ENCODE measurements around the gene EPHB1.
A peak's percentile ranks its signal among the peaks of the same experiment; 100 is the strongest.

The EPHB1 gene

DNA sequence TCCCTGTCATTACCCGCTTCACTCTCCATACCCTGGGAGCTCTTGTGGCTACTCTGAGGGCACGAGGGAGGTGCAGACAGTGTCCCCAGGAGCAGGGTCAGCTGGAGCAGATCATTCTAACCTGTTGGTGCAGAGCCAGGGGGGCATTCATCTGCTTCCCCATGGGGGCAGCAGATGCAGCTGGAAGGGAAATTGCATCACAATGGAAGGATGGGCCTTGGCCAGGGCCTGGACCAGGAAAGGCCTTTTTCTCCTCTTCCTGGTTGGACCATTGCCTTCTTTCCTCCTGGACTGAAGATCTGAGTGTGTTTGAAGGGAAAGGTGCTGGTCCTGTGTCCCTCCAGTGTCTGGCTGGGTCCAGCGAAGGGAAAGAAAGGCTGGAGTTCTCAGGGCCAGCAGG, 55.7 kb downstream of the EPHB1 start:
- no peak for DNase-seq (ENCODE audit: low spot score)

DNA sequence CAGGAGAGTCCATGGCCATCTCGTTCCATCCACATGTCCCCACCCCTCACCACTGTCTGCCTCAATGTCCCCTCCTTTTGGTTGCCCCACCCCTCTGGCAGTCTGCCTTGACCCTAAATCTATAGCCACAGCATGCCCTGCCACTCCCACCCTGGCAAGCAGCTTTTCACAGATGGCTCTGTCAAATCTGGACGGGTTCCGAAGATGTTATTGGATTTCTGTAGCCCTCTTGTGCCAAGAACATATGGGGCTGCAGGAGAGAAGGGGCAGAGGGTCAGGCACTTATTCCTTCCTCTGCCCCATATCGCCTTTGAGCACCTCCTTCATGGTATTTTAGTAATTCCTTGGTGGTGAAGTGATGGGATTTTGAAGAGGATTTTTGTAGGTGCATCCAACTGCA, 57.1 kb downstream of the EPHB1 start:
- no peak for DNase-seq (ENCODE audit: low spot score)

DNA sequence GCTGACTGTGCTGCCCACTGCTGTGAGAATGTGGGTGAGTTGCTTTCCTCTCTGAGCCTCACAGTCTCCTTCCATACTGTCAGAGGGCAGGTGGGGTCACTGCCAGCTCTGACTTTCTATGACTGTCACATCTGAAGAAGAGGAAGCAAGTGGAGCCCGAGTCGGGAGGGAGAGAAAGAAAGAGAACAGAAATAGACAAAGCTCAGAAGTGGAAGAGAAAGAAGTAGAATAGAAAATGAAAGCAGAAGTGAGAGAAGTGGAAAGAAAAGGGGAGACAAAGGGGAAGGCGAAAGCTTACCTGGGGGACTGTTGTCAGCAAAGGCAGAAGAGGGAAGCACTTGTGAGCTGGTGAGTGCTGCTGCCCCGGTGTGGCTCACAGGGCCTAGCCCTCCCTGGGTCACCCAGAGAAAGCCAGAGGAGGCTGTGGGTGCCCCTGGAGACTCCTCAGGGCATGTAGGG, 57.9 kb downstream of the EPHB1 start:
- DNase-seq (ENCODE audit: low spot score): peak; percentile 43

DNA sequence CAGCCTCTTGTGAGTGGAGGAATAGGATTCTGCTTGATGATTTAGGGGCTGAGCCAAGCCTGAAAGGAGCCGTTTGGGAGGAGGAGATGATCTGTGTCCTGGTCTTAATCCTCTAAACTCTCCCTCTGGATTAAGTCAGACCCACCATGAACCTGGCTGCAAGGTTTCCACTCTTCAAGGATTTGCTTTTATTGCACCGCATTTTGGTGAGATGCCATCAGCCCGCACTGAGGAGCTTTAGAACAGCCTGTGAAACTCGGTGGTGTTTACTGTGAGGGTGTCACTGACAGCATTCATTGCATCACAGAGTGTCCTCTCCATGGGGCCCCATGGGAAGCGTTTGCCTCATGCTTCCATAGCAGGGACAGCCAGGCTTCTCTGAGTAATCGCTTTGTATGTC, 59.2 kb downstream of the EPHB1 start:
- no peak for DNase-seq (ENCODE audit: low spot score)

GRCh38 chr3:134857356-134857755, 62.3 kb downstream of the EPHB1 start:
- DNase-seq (ENCODE audit: low spot score): no peak

GRCh38 chr3:134857776-134858362, 62.8 kb downstream of the EPHB1 start:
- DNase-seq (ENCODE audit: low spot score): no peak

DNA sequence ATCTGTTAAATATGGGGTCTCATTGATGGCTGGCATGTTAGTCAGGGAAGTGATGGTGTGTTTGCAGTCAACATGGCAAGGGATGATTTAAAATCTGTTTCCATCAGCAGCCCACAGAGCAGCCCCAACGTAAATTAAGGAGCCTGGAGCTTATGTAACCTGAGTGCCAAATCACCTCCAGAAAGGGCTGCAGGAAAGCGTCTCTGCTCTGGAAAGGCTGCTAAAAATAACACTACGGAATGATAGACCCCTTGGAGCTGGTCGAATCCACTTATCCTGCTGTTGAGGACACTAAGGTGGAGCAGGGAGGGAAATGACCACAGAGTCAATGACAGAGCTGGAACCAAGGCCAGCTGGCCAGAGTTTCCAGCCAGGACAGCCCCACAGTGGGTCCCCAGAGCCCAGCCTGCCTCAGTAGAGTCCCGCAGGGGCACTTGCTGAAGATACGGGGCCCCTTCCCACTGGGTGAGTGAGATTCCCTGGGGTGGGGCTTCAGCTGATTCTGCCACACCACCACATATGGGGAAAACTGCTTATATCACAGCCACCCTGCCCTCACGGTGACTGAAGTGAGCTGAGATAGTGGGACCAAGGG, 63.5 kb downstream of the EPHB1 start:
- no peak for DNase-seq (ENCODE audit: low spot score)

DNA sequence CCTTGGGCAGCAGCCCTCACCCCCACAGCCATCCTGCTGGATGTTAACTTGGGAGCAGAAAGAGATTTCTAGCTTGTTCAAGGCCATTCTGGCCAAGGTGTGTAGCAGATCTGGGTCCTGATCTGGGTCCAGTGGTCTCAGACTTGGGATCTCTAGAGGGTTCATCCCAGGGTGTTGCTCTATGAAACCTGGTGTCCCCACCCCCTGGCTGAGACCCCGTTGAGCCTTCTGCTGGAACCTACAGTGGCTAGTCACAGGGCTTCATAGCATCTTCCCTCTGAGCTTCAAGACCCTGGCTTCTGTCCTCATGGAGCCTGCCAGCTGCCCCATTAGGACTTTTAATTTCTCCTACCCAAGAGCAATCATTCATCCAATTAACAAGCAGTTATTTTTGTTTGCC, 64.3 kb downstream of the EPHB1 start:
- DNase-seq (ENCODE audit: low spot score): no peak

- no peak for DNase-seq (ENCODE audit: low spot score)
Measured at GRCh38 chr3:134860141-134860540, 65.1 kb downstream of the EPHB1 start.

DNA sequence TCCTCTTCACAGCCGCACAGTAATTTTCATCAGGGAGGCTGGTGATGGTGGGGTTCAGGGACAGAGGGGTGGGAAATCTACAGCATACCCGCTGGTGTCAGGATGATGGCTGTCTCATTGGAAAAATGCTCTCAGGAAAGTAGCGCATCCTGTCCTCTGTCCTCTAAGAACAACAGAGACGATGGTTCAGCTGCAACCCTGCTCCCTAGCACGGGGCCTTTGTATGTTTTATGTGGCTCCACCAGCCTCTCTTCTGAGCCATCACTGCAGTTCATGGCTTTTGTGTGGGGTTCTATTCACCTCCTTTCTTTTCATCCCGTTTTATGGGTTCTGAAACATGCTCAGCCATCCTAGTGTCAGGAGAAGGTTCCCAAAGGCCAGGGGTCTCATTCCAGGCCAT, 68.9 kb downstream of the EPHB1 start:
- no peak for DNase-seq (ENCODE audit: low spot score)

DNA sequence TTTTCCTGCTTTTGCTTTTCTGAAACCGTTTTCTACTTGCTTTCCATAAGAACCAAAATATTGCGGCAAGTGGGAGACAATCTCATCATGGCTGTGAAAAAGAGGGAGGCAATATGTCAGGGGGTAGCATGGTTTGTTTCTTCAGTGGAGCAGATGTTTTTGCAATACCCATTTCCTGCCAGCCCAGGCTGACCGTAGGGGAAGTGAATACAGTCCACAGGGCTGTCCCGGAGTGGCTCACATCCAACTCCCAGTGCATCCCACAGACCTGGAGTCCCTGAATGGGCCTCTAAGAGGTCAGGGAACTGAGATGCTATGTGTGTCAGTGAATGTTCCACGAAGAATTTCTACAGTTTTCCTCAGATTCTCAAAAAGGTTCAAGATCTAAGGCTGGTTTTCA, 69.6 kb downstream of the EPHB1 start:
- DNase-seq (ENCODE audit: low spot score): no peak

GRCh38 chr3:134867277-134867676, 72.2 kb downstream of the EPHB1 start:
- no peak for DNase-seq (ENCODE audit: low spot score)

DNA sequence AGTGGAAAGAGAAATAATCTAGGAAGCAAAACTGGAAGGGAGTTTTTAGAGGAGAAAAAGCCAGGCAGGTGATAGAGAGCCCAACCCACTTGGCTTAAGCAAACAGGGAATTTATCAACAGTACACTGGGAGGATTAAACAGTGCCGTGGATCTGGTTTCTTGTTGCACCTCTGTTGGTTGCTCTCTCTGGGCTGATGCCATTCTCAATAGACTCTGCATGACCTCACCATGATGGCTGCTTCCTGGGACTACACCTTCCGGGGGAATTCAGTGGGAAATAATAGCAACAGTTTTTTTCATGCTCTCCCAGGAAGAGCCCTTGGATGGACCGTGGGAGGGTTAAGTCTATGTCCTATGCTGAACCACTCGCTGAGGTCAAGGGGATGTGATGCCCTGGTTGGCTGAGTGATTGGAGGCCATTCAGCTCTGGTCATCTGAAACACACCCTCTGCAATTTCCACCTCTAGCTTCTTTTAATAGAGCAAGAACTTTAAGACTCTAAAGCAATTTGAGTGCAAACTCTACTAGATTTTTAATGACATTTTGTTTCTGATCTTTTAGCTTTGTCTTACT, 74.2 kb downstream of the EPHB1 start:
- no peak for DNase-seq (ENCODE audit: low spot score)

DNA sequence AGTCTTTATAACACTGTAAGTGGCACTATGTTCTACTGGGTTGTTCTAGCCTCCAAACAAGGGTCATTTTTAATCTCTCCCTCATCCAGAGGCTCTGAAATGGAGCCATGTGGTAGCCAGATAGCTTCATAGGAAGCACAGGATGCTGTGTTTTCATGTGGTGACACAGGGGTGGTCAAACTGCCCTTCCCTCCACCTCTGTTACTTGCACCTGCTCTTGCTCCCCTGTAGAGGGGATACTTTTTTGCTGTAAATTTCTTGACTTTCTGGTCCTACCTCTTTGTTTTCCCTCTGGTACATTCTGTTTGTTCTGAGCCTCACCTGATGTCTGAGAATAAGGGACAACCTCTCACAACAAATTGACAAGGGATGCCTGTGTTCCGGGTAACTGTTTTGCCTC, 76.8 kb downstream of the EPHB1 start:
- no peak for DNase-seq (ENCODE audit: low spot score)

DNA sequence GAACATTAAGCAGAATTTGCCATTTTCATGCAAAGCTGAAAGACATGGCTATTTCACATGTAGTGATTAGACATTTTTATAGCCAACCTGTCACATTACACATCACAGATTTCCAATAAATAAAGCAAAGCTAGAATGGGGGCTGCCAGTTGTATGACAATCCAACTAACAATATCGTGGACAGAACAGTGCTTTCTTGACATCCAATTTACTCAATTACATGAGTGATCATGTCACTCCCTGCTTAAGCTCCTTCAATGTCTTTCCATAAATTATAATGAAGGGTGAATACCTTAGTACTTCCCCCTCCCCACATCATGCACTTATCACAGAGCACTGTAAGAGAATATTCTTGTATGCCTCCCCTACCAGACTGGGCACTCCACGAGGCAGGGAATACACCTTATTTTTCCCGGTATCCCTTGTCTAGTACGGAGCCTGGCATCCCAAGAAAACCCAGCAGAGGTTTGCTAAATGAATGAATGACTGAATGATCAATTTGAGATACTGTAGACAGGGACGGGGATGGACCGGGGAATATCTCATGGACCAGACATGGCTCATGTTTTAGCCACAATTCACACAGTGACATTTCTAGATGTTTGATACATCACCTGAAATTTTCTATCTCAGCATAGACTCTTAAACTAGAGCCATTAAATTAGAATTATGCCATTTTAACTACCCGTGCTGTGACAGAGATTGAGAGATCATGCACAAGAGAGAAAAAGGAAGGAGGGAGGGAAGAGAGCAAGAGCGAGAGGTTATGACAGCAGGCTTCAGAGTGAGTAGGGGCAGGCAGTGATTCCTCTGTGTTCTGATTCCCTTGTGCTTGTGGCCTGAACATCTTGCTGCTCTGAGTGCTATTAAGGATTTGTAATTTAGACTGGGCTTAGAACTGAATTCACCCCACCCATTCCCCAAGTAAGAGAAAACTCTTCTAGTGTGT, 77.7 kb downstream of the EPHB1 start:
- DNase-seq (ENCODE audit: low spot score): no peak

GRCh38 chr3:134873789-134874188, 78.7 kb downstream of the EPHB1 start:
- no peak for DNase-seq (ENCODE audit: low spot score)

- DNase-seq (ENCODE audit: low spot score): no peak
Measured at GRCh38 chr3:134874737-134875413, 79.8 kb downstream of the EPHB1 start.

DNA sequence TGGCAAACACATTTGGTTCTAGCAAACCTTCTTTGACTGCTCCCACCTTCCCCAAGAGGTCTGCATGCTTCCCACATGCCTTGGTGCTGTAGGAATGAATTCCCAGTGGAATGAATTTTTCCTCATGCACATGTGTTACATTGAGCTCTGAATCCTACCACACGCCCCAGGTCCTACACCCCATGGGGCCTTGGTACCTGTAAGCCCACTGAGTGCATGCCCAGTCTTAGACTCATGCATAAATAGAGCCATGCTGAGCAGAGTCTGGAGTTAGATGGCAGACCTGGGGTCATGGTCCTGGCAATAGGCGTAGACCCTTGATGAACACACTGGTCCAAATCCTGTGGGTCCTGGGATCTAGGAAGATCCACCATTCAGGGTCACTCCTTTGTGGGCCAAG, 81.8 kb downstream of the EPHB1 start:
- DNase-seq (ENCODE audit: low spot score): no peak

- DNase-seq (ENCODE audit: low spot score): no peak
Measured at GRCh38 chr3:134877788-134878187, 82.7 kb downstream of the EPHB1 start.

GRCh38 chr3:134879990-134880389, 84.9 kb downstream of the EPHB1 start:
- DNase-seq (ENCODE audit: low spot score): no peak

GRCh38 chr3:134880431-134880830, 85.4 kb downstream of the EPHB1 start:
- DNase-seq (ENCODE audit: low spot score): no peak

GRCh38 chr3:134881305-134881704, 86.2 kb downstream of the EPHB1 start:
- DNase-seq (ENCODE audit: low spot score): no peak
